Panc1 (cell line): ENCODE measurements around the gene HOXA2. TPM values are rescaled to one million over a fixed set of nuclear protein-coding genes. Genes with fewer than 3 reads are reported as not detected.

Experiments used
- ATAC-seq: fragments of 200-7000 bp; cut with Tn5 transposase; 2 replicates; pipeline ENCODE4 v1.9.1; 2020; ENCODE audit warnings: mild to moderate bottlenecking, moderate library complexity
- BruUV-seq: library from RNA; stranded (reverse); fragments of 400-500 nt; replicated peaks from 2 replicates; lab custom pipeline; 2021; lab: Mats Ljungman, UMichigan
- CTCF ChIA-PET: fragments of 300-600 bp; sonication (Branson Sonifier 250); formaldehyde crosslinking; loops from one replicate; lab custom pipeline; 2022; ENCODE audit warnings: antibody characterized with exemption; lab: Charles Lee
- POLR2A ChIA-PET: fragments of 300-600 bp; sonication (Branson Sonifier 250); formaldehyde crosslinking; loops from one replicate; lab custom pipeline; 2022; ENCODE audit warnings: antibody characterized with exemption; lab: Charles Lee
- DNase-seq: peaks from one replicate; pipeline ENCODE4 v3.0.0-alpha.2; 2010; ENCODE audit warnings: low read depth, low spot score
- H3K27ac ChIP-seq: 2 replicates; pipeline ENCODE4 v1.5.1; 2011; ENCODE audit warnings: mild to moderate bottlenecking, low read length, inconsistent platforms
- H3K27me3 ChIP-seq: fragments of 200-500 bp; sonication (Bioruptor generic); 2 replicates; pipeline ENCODE4 v1.6.0; 2014; ENCODE audit warnings: low read length, inconsistent platforms; ENCODE audit not compliant: control insufficient read depth, insufficient read depth
- H3K36me3 ChIP-seq: fragments of 200-500 bp; sonication (Bioruptor generic); 2 replicates; pipeline ENCODE4 v1.5.1; 2014; ENCODE audit warnings: inconsistent platforms, mild to moderate bottlenecking, low read length, moderate library complexity; ENCODE audit not compliant: control insufficient read depth, insufficient read depth
- H3K4me1 ChIP-seq: 2 replicates; pipeline ENCODE4 v1.5.1; 2011; ENCODE audit warnings: inconsistent platforms, mild to moderate bottlenecking, low read length, moderate library complexity; ENCODE audit not compliant: control insufficient read depth, insufficient read depth
- H3K4me3 ChIP-seq, 2 experiments: 2 replicates each; pipeline ENCODE4 v1.5.1; 2011 to 2012; ENCODE audit warnings: low read depth in 2 of 2, low read length in 2 of 2, mild to moderate bottlenecking in 2 of 2, inconsistent platforms in 1 of 2, moderate library complexity in 1 of 2
- H3K9me3 ChIP-seq: fragments of 200-500 bp; sonication (Bioruptor generic); 2 replicates; pipeline ENCODE4 v1.5.1; 2014; ENCODE audit warnings: low read depth, mild to moderate bottlenecking, inconsistent platforms, low read length, moderate library complexity; ENCODE audit not compliant: control insufficient read depth, insufficient read depth
- CTCF ChIP-seq: fragments of 450-650 bp; IDR thresholded peaks from 2 replicates; pipeline ENCODE4 v1.5.1; 2017; ENCODE audit warnings: mild to moderate bottlenecking
- POLR2AphosphoS5 ChIP-seq: IDR thresholded peaks from 2 replicates; pipeline ENCODE4 v1.6.1; 2012; ENCODE audit warnings: mild to moderate bottlenecking, low read depth, low read length, moderate library complexity
- REST ChIP-seq, 2 experiments: IDR thresholded peaks; 2 replicates each; pipeline ENCODE4 v1.6.1; 2011 to 2012; ENCODE audit warnings: low read depth in 2 of 2, control low read depth in 1 of 2, low read length in 1 of 2, mild to moderate bottlenecking in 1 of 2, moderate library complexity in 1 of 2; ENCODE audit not compliant: insufficient read depth in 1 of 2
- SIN3A ChIP-seq: IDR thresholded peaks from 2 replicates; pipeline ENCODE4 v1.6.1; 2012; ENCODE audit warnings: low read depth, mild to moderate bottlenecking, low read length, moderate library complexity, borderline replicate concordance; ENCODE audit not compliant: insufficient read depth
- TCF7L2 ChIP-seq: IDR thresholded peaks from 2 replicates; pipeline ENCODE4 v1.6.1; 2011; ENCODE audit warnings: mild to moderate bottlenecking, low read depth, low read length, inconsistent platforms
- in situ Hi-C: cut with HindIII; loops from 2 replicates; pipeline ENCODE4 v1.10.0; 2016; ENCODE audit warnings: low sequenced_read_pairs, low pct_unique_long_range_greater_than_20kb
- intact Hi-C: fragments of 100-400 bp; cut with micrococcal nuclease; formaldehyde crosslinking; loops from one replicate; pipeline ENCODE4 v1.10.0; 2022; ENCODE audit not compliant: unreplicated experiment
- total RNA-seq: library from RNA; stranded (reverse); gene quantifications from one replicate; pipeline ENCODE4 v1.2.1, GENCODE V29; 2021; ENCODE audit not compliant: unreplicated experiment

Gene HOXA2
- total RNA-seq, 1 experiment from 2014 or later = 2.9 TPM

- peak overlapping the region; percentile 99 for H3K27ac ChIP-seq
- no peaks in the 10 kb centered on the region for H3K36me3 ChIP-seq
- ChIA-PET POLR2A (no interaction called here), CTCF (no interaction called here)
- TF ChIP-seq REST (IDR thresholded peaks at IDR 0.05; ENCODE audit: insufficient read depth in 1 of 2, low read depth in 2 of 2, low read length in 1 of 2) (no peak), SIN3A (no peak), TCF7L2 (no peak), CTCF (no peak), POLR2AphosphoS5 (no peak)
- DNase-seq (no peak), ATAC-seq (no peak)
- in situ Hi-C loops (no loop called here), intact Hi-C loops (no loop called here)
- peaks cover 60% of the 10 kb centered on the region for H3K4me1 ChIP-seq
- H3K27me3 ChIP-seq = no peaks in the 10 kb centered on the region
- no TSS peak for BruUV-seq
- H3K9me3 ChIP-seq = no peaks in the 10 kb centered on the region
- no peak overlapping the region for H3K4me3 ChIP-seq
Measured at GRCh38 chr7:27126596-27127327, 24.3 kb upstream of the HOXA2 start.

- H3K4me3 ChIP-seq = no peak overlapping the region
- intact Hi-C loops = no loop called here
- in situ Hi-C loops = no loop called here
- ATAC-seq (no peak), DNase-seq (no peak)
- no TSS peak for BruUV-seq
- H3K27ac ChIP-seq = peak overlapping the region; percentile 99
- TF ChIP-seq POLR2AphosphoS5 = no peak
- TF ChIP-seq SIN3A = no peak
- TF ChIP-seq CTCF = no peak
- no peak for TF ChIP-seq TCF7L2
- no peak for TF ChIP-seq REST (IDR thresholded peaks at IDR 0.05; ENCODE audit: insufficient read depth in 1 of 2, low read depth in 2 of 2, low read length in 1 of 2)
- peaks cover 62% of the 10 kb centered on the region for H3K4me1 ChIP-seq
- no peaks in the 10 kb centered on the region for H3K9me3 ChIP-seq
- H3K27me3 ChIP-seq = no peaks in the 10 kb centered on the region
- CTCF ChIA-PET = no interaction called here
- H3K36me3 ChIP-seq = no peaks in the 10 kb centered on the region
- POLR2A ChIA-PET = no interaction called here
Measured at GRCh38 chr7:27125986-27126394, 23.5 kb upstream of the HOXA2 start.
